Measurements from ENCODE around the gene CCN5.

CCN5 gene

DNA sequence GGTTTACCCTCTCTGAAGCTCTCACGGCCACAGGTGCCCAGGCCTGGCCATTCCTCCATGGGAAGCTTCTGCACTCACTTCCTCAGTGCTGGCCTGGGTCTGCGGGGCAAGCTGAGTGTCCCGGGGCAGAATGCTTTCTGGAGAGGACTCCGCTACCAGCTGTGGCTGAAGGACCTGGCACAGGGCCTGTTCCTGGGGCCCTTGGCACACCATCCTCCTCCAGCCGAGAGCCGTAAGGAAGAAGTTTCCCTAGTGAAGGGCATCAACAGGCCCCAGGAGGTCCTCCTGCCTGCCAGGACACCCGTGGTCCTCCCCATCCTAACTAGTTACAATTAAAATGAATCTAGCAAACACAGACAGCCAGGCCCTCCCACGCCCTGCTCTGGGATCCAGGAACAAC, 16.5 kb downstream of the CCN5 start:
- H3K9me3 ChIP-seq: no peaks in the 10 kb centered on the region
- no peaks in the 10 kb centered on the region for H3K27me3 ChIP-seq
- H3K4me3 ChIP-seq (ENCODE audit: low read depth in 1 of 2, low read length in 1 of 2): no peak overlapping the region
- H3K27ac ChIP-seq: no peak overlapping the region
- TF ChIP-seq, protein P1, sequence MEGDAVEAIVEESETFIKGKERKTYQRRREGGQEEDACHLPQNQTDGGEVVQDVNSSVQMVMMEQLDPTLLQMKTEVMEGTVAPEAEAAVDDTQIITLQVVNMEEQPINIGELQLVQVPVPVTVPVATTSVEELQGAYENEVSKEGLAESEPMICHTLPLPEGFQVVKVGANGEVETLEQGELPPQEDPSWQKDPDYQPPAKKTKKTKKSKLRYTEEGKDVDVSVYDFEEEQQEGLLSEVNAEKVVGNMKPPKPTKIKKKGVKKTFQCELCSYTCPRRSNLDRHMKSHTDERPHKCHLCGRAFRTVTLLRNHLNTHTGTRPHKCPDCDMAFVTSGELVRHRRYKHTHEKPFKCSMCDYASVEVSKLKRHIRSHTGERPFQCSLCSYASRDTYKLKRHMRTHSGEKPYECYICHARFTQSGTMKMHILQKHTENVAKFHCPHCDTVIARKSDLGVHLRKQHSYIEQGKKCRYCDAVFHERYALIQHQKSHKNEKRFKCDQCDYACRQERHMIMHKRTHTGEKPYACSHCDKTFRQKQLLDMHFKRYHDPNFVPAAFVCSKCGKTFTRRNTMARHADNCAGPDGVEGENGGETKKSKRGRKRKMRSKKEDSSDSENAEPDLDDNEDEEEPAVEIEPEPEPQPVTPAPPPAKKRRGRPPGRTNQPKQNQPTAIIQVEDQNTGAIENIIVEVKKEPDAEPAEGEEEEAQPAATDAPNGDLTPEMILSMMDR (IDR thresholded peaks at IDR 0.05): no peak
- H3K36me3 ChIP-seq: no peaks in the 10 kb centered on the region
- peaks cover 0 to 4% of the 10 kb centered on the region in 2 experiments for H3K4me1 ChIP-seq (ENCODE audit: control insufficient read depth in 1 of 2, insufficient read depth in 1 of 2, low read depth in 1 of 2, low read length in 1 of 2)

DNA sequence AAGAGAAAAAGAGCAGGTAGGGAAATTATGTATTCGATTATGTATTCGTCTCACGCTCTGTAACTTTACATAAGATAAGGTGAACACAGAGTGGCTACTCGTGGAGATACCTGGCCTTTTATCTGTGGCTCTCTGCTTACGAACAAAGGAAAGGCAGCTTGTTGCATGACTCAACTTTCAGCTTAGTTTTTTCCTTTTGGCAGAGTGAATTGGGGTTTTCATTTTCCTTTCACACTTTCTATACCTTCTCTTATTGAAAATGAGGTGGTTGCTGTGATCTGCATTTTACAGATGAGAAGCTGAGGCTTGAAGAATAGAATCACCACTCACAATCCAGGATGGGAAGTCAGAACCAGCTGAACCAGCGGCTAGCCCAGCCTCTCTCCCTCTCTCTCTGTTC, 17.2 kb downstream of the CCN5 start:
- TF ChIP-seq, protein P1 (IDR thresholded peaks at IDR 0.05): no peak
- Histone ChIP-seq H3K36me3 (no peaks in the 10 kb centered on the region), H3K4me3 (ENCODE audit: low read depth in 1 of 2, low read length in 1 of 2) (no peak overlapping the region), H3K4me1 (ENCODE audit: control insufficient read depth in 1 of 2, insufficient read depth in 1 of 2, low read depth in 1 of 2, low read length in 1 of 2) (peaks cover 0 to 4% of the 10 kb centered on the region in 2 experiments), H3K9me3 (no peaks in the 10 kb centered on the region), H3K27me3 (no peaks in the 10 kb centered on the region), H3K27ac (no peak overlapping the region)

DNA sequence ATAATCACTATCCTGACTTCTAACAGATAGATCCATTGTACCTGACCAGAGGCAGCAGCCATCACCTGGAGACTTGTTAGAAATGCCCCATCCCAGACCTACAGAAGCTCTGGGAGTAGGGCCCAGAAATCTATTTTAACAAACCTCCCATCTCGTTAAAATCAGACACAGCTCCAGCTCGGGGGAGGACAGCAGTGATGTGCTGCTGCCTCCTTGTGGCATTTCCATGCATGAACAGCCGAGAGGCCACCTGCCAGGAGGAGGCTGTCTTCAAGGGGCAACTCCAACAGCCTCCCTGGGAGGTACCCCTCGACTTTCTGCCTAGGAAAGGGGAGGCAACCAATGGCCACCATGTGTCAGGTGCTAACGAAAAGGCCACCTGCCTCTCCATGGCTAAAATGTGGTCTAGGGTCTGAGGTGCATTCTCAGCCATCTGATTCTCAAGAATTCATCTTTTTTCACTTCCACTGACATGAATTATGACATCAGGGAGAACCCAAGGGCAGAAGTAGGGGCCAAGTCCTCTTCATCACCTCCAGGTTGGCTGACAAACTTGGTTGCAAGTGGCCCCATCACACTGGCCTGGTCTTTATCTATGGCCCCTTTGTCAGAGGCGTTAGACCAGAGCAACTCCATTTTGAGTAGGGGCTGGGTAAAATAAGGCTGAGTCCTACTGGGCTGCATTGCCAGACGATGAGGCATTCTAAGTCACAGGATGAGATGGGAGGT, 18.3 kb downstream of the CCN5 start:
- Histone ChIP-seq H3K4me3 (ENCODE audit: low read depth in 1 of 2, low read length in 1 of 2) (no peak overlapping the region), H3K9me3 (no peaks in the 10 kb centered on the region), H3K4me1 (ENCODE audit: control insufficient read depth in 1 of 2, insufficient read depth in 1 of 2, low read depth in 1 of 2, low read length in 1 of 2) (peaks cover 0 to 4% of the 10 kb centered on the region in 2 experiments), H3K27ac (no peak overlapping the region), H3K27me3 (no peaks in the 10 kb centered on the region), H3K36me3 (no peaks in the 10 kb centered on the region)
- TF ChIP-seq, protein P1 (IDR thresholded peaks at IDR 0.05): no peak

DNA sequence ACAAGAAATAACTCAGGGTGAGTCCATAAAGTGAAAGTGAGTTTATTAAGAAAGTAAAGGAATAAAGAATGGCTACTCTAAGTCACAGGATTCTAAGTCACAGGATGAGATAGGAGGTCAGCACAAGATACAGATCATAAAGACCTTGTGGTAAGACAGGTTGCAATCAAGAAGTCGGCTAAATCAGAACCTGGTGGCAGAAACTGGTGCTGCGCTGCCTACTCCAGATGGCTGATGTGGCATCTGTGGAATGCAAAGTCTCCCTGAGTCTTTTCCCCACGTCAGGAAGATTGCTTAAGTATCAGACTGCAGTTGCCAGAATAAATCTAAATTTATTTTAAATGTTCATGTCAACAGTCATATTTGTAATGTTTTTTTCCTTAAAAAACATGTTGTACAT, 19.8 kb downstream of the CCN5 start:
- H3K4me3 ChIP-seq (ENCODE audit: low read depth in 1 of 2, low read length in 1 of 2): no peak overlapping the region
- H3K27me3 ChIP-seq: no peaks in the 10 kb centered on the region
- TF ChIP-seq, protein P1 (IDR thresholded peaks at IDR 0.05): no peak

DNA sequence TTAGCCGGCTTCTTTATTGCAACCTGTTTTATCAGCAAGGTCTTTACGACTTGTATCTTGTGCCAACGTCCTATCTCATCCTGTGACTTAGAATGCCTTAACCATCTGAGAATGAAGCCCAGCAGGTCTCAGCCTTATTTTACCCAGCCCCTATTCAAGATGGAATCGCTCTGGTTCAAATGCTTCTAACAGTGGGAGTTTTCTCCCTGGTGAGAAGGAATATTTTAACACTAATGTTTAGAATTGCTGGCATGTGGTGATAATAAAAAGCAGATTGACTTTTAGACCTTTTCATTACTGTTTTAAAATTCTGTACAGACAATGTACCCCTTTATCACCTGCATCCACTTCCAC, 20.6 kb downstream of the CCN5 start:
- Histone ChIP-seq H3K27ac (no peak overlapping the region), H3K36me3 (no peaks in the 10 kb centered on the region), H3K4me3 (ENCODE audit: low read depth in 1 of 2, low read length in 1 of 2) (peak overlapping the region in 1 of 2 experiments; percentile 35), H3K27me3 (no peaks in the 10 kb centered on the region), H3K4me1 (ENCODE audit: control insufficient read depth in 1 of 2, insufficient read depth in 1 of 2, low read depth in 1 of 2, low read length in 1 of 2) (peaks cover 0 to 4% of the 10 kb centered on the region in 2 experiments), H3K9me3 (no peaks in the 10 kb centered on the region)
- TF ChIP-seq, protein P1 (IDR thresholded peaks at IDR 0.05): no peak

More for the DNA sequence above, 19.8 kb downstream of the CCN5 start:
- Histone ChIP-seq H3K4me1 (ENCODE audit: control insufficient read depth in 1 of 2, insufficient read depth in 1 of 2, low read depth in 1 of 2, low read length in 1 of 2) (peaks cover 0 to 4% of the 10 kb centered on the region in 2 experiments), H3K27ac (no peak overlapping the region), H3K36me3 (no peaks in the 10 kb centered on the region), H3K9me3 (no peaks in the 10 kb centered on the region)

Data from neutrophil (primary cell).